ENCODE results near the gene GNLY. TPM values are rescaled to one million over a fixed set of nuclear protein-coding genes. Genes with fewer than 3 reads are reported as not detected.

The GNLY gene
- total RNA-seq, 1 donor from 2014 or later = not detected

GRCh38 chr2:85728883-85729824, 35.0 kb downstream of the GNLY start:
- DNase-seq = peak; percentile 60

- DNase-seq = no peak
Observed at GRCh38 chr2:85729825-85730510, 35.8 kb downstream of the GNLY start.

- no peak for DNase-seq
Observed at GRCh38 chr2:85730686-85731230, 36.6 kb downstream of the GNLY start.

- DNase-seq = no peak
Observed at GRCh38 chr2:85731606-85732005, 37.4 kb downstream of the GNLY start.

GRCh38 chr2:85732467-85733120, 38.4 kb downstream of the GNLY start:
- no peak for DNase-seq

GRCh38 chr2:85733121-85733960, 39.2 kb downstream of the GNLY start:
- DNase-seq = no peak

- no peak for DNase-seq
Observed at GRCh38 chr2:85734015-85734414, 39.9 kb downstream of the GNLY start.

- no peak for DNase-seq
Observed at GRCh38 chr2:85734942-85735608, 40.9 kb downstream of the GNLY start.

- DNase-seq = no peak
Observed at GRCh38 chr2:85735691-85736090, 41.5 kb downstream of the GNLY start.

GRCh38 chr2:85736456-85737355, 42.5 kb downstream of the GNLY start:
- DNase-seq = no peak

- no peak for DNase-seq
Observed at GRCh38 chr2:85737481-85737880, 43.3 kb downstream of the GNLY start.

- no peak for DNase-seq
Observed at GRCh38 chr2:85737961-85738360, 43.8 kb downstream of the GNLY start.

GRCh38 chr2:85740193-85740592, 46.0 kb downstream of the GNLY start:
- DNase-seq = no peak

GRCh38 chr2:85741211-85741832, 47.2 kb downstream of the GNLY start:
- DNase-seq = no peak

- peak; percentile 77 for DNase-seq
Observed at GRCh38 chr2:85741833-85742455, 47.8 kb downstream of the GNLY start.

- DNase-seq = no peak
Observed at GRCh38 chr2:85743304-85743978, 49.3 kb downstream of the GNLY start.

GRCh38 chr2:85744055-85744454, 49.9 kb downstream of the GNLY start:
- DNase-seq = no peak

All from occipital lobe (tissue), 2 donors.